GM12878 (cell line): ENCODE measurements around the gene LDLRAD4. TPM values are rescaled to one million over a fixed set of nuclear protein-coding genes. Genes with fewer than 3 reads are reported as not detected.

Experiments
- ATAC-seq: fragments of 200-7000 bp; cut with Tn5 transposase; 3 replicates; pipeline ENCODE4 v1.9.1; 2020; ENCODE audit warnings: mild to moderate bottlenecking, moderate library complexity
- BruUV-seq: library from RNA; stranded (reverse); fragments of 400-500 nt; replicated peaks from 2 replicates; lab custom pipeline; 2021; lab: Mats Ljungman, UMichigan
- CTCF ChIA-PET: fragments of 300-600 bp; sonication (Branson Sonifier 250); formaldehyde crosslinking; extraction: SDS; loops from one replicate; lab custom pipeline; 2021; ENCODE audit warnings: inconsistent platforms; lab: Yijun Ruan, JAX
- POLR2A ChIA-PET: fragments of 350-600 bp; formaldehyde crosslinking; extraction: SDS; loops from one replicate; lab custom pipeline; 2021; ENCODE audit warnings: inconsistent platforms; lab: Charles Lee
- RAD21 ChIA-PET: fragments of 300-600 bp; sonication (Branson Sonifier 250); formaldehyde crosslinking; loops from one replicate; lab custom pipeline; 2023; ENCODE audit warnings: antibody characterized with exemption; ENCODE audit not compliant: unreplicated experiment; lab: Charles Lee
- SMC1A ChIA-PET: fragments of 300-600 bp; sonication (Branson Sonifier 250); formaldehyde crosslinking; loops from one replicate; lab custom pipeline; 2023; ENCODE audit not compliant: unreplicated experiment, uncharacterized antibody; lab: Charles Lee
- DNase-seq: peaks from one replicate; pipeline ENCODE4 v3.0.0-alpha.2; 2011; ENCODE audit warnings: low read depth, low spot score
- FAIRE-seq: peaks from 3 replicates; lab custom pipeline; 2011; peaks lifted over from hg19 to GRCh38; lab: Jason Lieb, UNC
- H2AFZ ChIP-seq: 2 replicates; pipeline ENCODE4 v1.6.0; 2011; ENCODE audit warnings: low read depth, low read length, control low read depth; ENCODE audit not compliant: control insufficient read depth
- H3K27ac ChIP-seq: 2 replicates; pipeline ENCODE4 v1.5.1; 2011; ENCODE audit warnings: control low read depth; ENCODE audit not compliant: control insufficient read depth, insufficient read depth
- H3K27me3 ChIP-seq, 2 experiments: replicated peaks in 1 of 2; 2 replicates each; pipeline versions ENCODE4 v1.6.0 to v1.6.1; 2011; ENCODE audit warnings: low read length in 1 of 2; ENCODE audit not compliant: control insufficient read depth in 2 of 2, insufficient read depth in 2 of 2
- H3K36me3 ChIP-seq, 2 experiments: 2 replicates each; pipeline ENCODE4 v1.5.1; 2011; ENCODE audit warnings: low read length in 1 of 2; ENCODE audit not compliant: control insufficient read depth in 2 of 2, insufficient read depth in 2 of 2
- H3K4me1 ChIP-seq: 2 replicates; pipeline ENCODE4 v1.6.1; 2011; ENCODE audit warnings: mild to moderate bottlenecking, low read length, moderate library complexity, mixed read lengths; ENCODE audit not compliant: control insufficient read depth, insufficient read depth
- H3K4me2 ChIP-seq: 2 replicates; pipeline ENCODE4 v1.6.0; 2011; ENCODE audit warnings: control low read depth; ENCODE audit not compliant: control insufficient read depth, insufficient read depth
- H3K4me3 ChIP-seq: fragments of 200-600 bp; sonication (generic); 2 replicates; pipeline ENCODE4 v1.5.1; 2016
- H3K79me2 ChIP-seq: 2 replicates; pipeline ENCODE4 v1.6.0; 2011; ENCODE audit warnings: low read length; ENCODE audit not compliant: control insufficient read depth, insufficient read depth
- H3K9ac ChIP-seq: 2 replicates; pipeline ENCODE4 v1.8.0; 2011; ENCODE audit warnings: low read length, control low read depth, mixed read lengths; ENCODE audit not compliant: control insufficient read depth, insufficient read depth
- H3K9me3 ChIP-seq: replicated peaks from 3 replicates; pipeline ENCODE4 v1.5.1; 2011; ENCODE audit warnings: mild to moderate bottlenecking, low read length; ENCODE audit not compliant: control insufficient read depth, insufficient read depth
- H4K20me1 ChIP-seq: 2 replicates; pipeline ENCODE4 v1.6.0; 2011; ENCODE audit not compliant: control insufficient read depth, insufficient read depth
- CBFB ChIP-seq: IDR thresholded peaks from 2 replicates; pipeline ENCODE4 v1.6.1; 2016; ENCODE audit warnings: antibody characterized with exemption, low read depth
- CHD2 ChIP-seq: IDR thresholded peaks from 2 replicates; pipeline ENCODE4 v1.6.1; 2011; ENCODE audit warnings: low read depth, low read length, improper control_type of control experiment, borderline replicate concordance
- EGR1 ChIP-seq, 2 experiments: IDR thresholded peaks; 1 replicate in 1 of 2; 2 replicates in 1 of 2; pipeline ENCODE4 v1.6.1; 2011 to 2012; ENCODE audit warnings: low read depth in 2 of 2, low read length in 2 of 2, borderline replicate concordance in 1 of 2, mild to moderate bottlenecking in 1 of 2, moderate library complexity in 1 of 2
- ETV6 ChIP-seq, 2 experiments: fragments of 450-650 bp in 1 of 2; IDR thresholded peaks in 1 of 2; conservative IDR thresholded peaks in 1 of 2; 2 replicates each; pipeline ENCODE4 v1.6.1; 2014; ENCODE audit warnings: antibody characterized with exemption in 1 of 2, borderline replicate concordance in 1 of 2, low read depth in 1 of 2, mild to moderate bottlenecking in 1 of 2, moderate library complexity in 1 of 2
- HDGF ChIP-seq: fragments of 450-650 bp; IDR thresholded peaks from 2 replicates; pipeline ENCODE4 v1.6.1; 2016; ENCODE audit warnings: antibody characterized with exemption
- NBN ChIP-seq: fragments of 450-650 bp; IDR thresholded peaks from 2 replicates; pipeline ENCODE4 v1.6.1; 2016
- NR2C1 ChIP-seq: fragments of 450-650 bp; IDR thresholded peaks from 2 replicates; pipeline ENCODE4 v1.6.1; 2017; ENCODE audit warnings: antibody characterized with exemption, mild to moderate bottlenecking, moderate library complexity
- POLR2AphosphoS2 ChIP-seq: IDR thresholded peaks from 2 replicates; pipeline ENCODE4 v1.6.1; 2011; ENCODE audit warnings: low read depth, mild to moderate bottlenecking, low read length, improper control_type of control experiment, moderate library complexity
- POLR2AphosphoS5 ChIP-seq: IDR thresholded peaks from 2 replicates; pipeline ENCODE4 v1.6.1; 2011; ENCODE audit warnings: mild to moderate bottlenecking, low read length, inconsistent platforms
- POU2F2 ChIP-seq: IDR thresholded peaks from 3 replicates; pipeline ENCODE4 v1.6.1; 2011; ENCODE audit warnings: low read depth, mild to moderate bottlenecking, low read length, borderline replicate concordance
- SMAD1 ChIP-seq: fragments of 450-650 bp; IDR thresholded peaks from 2 replicates; pipeline ENCODE4 v1.6.1; 2018; ENCODE audit warnings: mild to moderate bottlenecking, low read depth; ENCODE audit not compliant: partially characterized antibody
- SMAD5 ChIP-seq: IDR thresholded peaks from 2 replicates; pipeline ENCODE4 v1.6.1; 2016; ENCODE audit warnings: antibody characterized with exemption, low read depth
- SREBF1 ChIP-seq: IDR thresholded peaks from 2 replicates; pipeline ENCODE4 v1.6.1; 2012; ENCODE audit warnings: mild to moderate bottlenecking, low read length
- STAT1 ChIP-seq: fragments of 450-650 bp; conservative IDR thresholded peaks from 2 replicates; pipeline ENCODE4 v1.6.1; 2014; ENCODE audit warnings: antibody characterized with exemption, mild to moderate bottlenecking
- TARDBP ChIP-seq: IDR thresholded peaks from 2 replicates; pipeline ENCODE4 v1.6.1; 2016; ENCODE audit warnings: borderline replicate concordance
- TBL1XR1 ChIP-seq: IDR thresholded peaks from 2 replicates; pipeline ENCODE4 v1.6.1; 2012; ENCODE audit warnings: low read depth, low read length, improper control_type of control experiment
- ZNF24 ChIP-seq: fragments of 450-650 bp; IDR thresholded peaks from 2 replicates; pipeline ENCODE4 v1.6.1; 2017; ENCODE audit warnings: antibody characterized with exemption, mild to moderate bottlenecking
- ZSCAN29 ChIP-seq: fragments of 450-650 bp; IDR thresholded peaks from 2 replicates; pipeline ENCODE4 v1.6.1; 2017; ENCODE audit warnings: mild to moderate bottlenecking, moderate library complexity
- ZZZ3 ChIP-seq: IDR thresholded peaks from 2 replicates; pipeline ENCODE4 v1.6.1; 2011; ENCODE audit warnings: low read depth; ENCODE audit not compliant: control insufficient read depth, insufficient read length
- WGBS: methylation state at CpG from one replicate; pipeline ENCODE4 v1.1.6; 2016; ENCODE audit warnings: low lambda C conversion rate; ENCODE audit not compliant: insufficient replicate concordance, insufficient coverage; ENCODE audit errors: missing lambda C conversion rate; 5-methylcytosine and 5-hydroxymethylcytosine counted together
- in situ Hi-C: fragments of 300-500 bp; cut with MboI; formaldehyde crosslinking; loops from 9 replicates; pipeline ENCODE4 v1.14.3; 2018; ENCODE audit warnings: mixed read lengths
- intact Hi-C: fragments of 100-400 bp; cut with micrococcal nuclease; formaldehyde crosslinking; loops from one replicate; pipeline ENCODE4 v1.14.2; 2022; ENCODE audit not compliant: unreplicated experiment
- polyA plus RNA-seq, 11 experiments: library from polyadenylated mRNA; depleted of rRNA in 4 of 11; unstranded in 6 of 11; stranded (reverse) in 5 of 11; fragments of >200 nt; fragmentation: Nextera tagmentation in 4 of 11; fragmentation: Illumina TruSeq in 1 of 11; extraction: Ambion mirVana in 4 of 11; extraction: Trizol in 1 of 11; gene quantifications; 1 replicate in 1 of 11; 2 replicates in 10 of 11; pipeline versions ENCODE4 v1.2.1 to v1.2.3, GENCODE V29; 2011 to 2016; ENCODE audit warnings: inconsistent platforms in 2 of 11, missing spikeins in 2 of 11, low read depth in 1 of 11
- total RNA-seq, 4 experiments: library from RNA; depleted of rRNA in 3 of 4; stranded (reverse); fragments of >200 nt in 3 of 4; fragmentation: Illumina TruSeq in 1 of 4; extraction: Trizol in 1 of 4; gene quantifications; 2 replicates each; pipeline versions ENCODE4 v1.2.1 to v1.2.3, GENCODE V29; 2013 to 2021
- TF ChIP-seq, protein P1 (sequence below): fragments of 450-650 bp; IDR thresholded peaks from 2 replicates; pipeline ENCODE4 v1.6.1; 2016; ENCODE audit warnings: mild to moderate bottlenecking

The LDLRAD4 gene
- total and polyA plus RNA-seq, 10 of the 15 experiments (the other 5 are each of a cell fraction or from before 2014, with no cell fraction given) = 2.7 to 16.8 (median 11.2) TPM

GRCh38 chr18:13303756-13304364, 85.3 kb downstream of the LDLRAD4 start:
- in situ Hi-C loops (no loop called here), intact Hi-C loops (no loop called here)
- no peak for ATAC-seq
- H3K79me2 ChIP-seq = no peaks in the 10 kb centered on the region
- H3K27ac ChIP-seq = no peak overlapping the region
- no peak for FAIRE-seq
- DNase-seq = no peak
- TF ChIP-seq NR2C1 = no peak
- TF ChIP-seq ZZZ3 = no peak
- no peak for TF ChIP-seq ETV6 (conservative IDR thresholded peaks at IDR 0.05 in 1 of 2, IDR thresholded peaks at IDR 0.05 in 1 of 2; ENCODE audit: borderline replicate concordance in 1 of 2, low read depth in 1 of 2)
- TF ChIP-seq CBFB = no peak
- TF ChIP-seq TARDBP = no peak
- TF ChIP-seq POU2F2 = no peak
- TF ChIP-seq EGR1 (IDR thresholded peaks at IDR 0.05; ENCODE audit: borderline replicate concordance in 1 of 2, low read depth in 2 of 2, low read length in 2 of 2) = no peak
- TF ChIP-seq ZSCAN29 = no peak
- no peak for TF ChIP-seq CHD2
- TF ChIP-seq, protein P1, sequence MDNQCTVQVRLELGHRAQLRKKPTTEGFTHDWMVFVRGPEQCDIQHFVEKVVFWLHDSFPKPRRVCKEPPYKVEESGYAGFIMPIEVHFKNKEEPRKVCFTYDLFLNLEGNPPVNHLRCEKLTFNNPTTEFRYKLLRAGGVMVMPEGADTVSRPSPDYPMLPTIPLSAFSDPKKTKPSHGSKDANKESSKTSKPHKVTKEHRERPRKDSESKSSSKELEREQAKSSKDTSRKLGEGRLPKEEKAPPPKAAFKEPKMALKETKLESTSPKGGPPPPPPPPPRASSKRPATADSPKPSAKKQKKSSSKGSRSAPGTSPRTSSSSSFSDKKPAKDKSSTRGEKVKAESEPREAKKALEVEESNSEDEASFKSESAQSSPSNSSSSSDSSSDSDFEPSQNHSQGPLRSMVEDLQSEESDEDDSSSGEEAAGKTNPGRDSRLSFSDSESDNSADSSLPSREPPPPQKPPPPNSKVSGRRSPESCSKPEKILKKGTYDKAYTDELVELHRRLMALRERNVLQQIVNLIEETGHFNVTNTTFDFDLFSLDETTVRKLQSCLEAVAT = no peak
- no peak for TF ChIP-seq SREBF1
- TF ChIP-seq STAT1 = no peak
- no peak for TF ChIP-seq POLR2AphosphoS2
- TF ChIP-seq POLR2AphosphoS5 = no peak
- TF ChIP-seq TBL1XR1 = no peak
- TF ChIP-seq ZNF24 = no peak
- TF ChIP-seq SMAD5 = no peak
- TF ChIP-seq NBN = no peak
- TF ChIP-seq HDGF = no peak
- no peak for TF ChIP-seq SMAD1
- no peaks in the 10 kb centered on the region for H4K20me1 ChIP-seq
- no peak overlapping the region for H3K9ac ChIP-seq
- H2AFZ ChIP-seq = no peak overlapping the region
- no TSS peak for BruUV-seq
- H3K9me3 ChIP-seq = no peaks in the 10 kb centered on the region
- H3K36me3 ChIP-seq = no peaks in the 10 kb centered on the region
- RAD21 ChIA-PET = no interaction called here
- SMC1A ChIA-PET = interaction anchor here (1.1 to 1.5 kb wide), 2 partner anchors 27 to 88 kb away, joined by 3 to 6 read pairs; no protein-coding TSS in a partner anchor
- peaks cover 0 to 3% of the 10 kb centered on the region in 2 experiments; a peak in 1 of 4 replicates for H3K27me3 ChIP-seq
- H3K4me2 ChIP-seq = no peak overlapping the region
- CTCF ChIA-PET = no interaction called here
- 38% methylated on average over 6 of the region's 6 CpGs for WGBS
- no peaks in the 10 kb centered on the region for H3K4me1 ChIP-seq
- POLR2A ChIA-PET = no interaction called here
- no peak overlapping the region for H3K4me3 ChIP-seq
